Right kidney (tissue), 1 donor: Measurements from ENCODE around the gene NGFR.

Experiments
- DNase-seq: peaks from one replicate; pipeline ENCODE4 v3.0.0-alpha.2; 2016

NGFR gene

GRCh38 chr17:49518346-49519078 lies 23.4 kb downstream of the NGFR start:
- DNase-seq: no peak

GRCh38 chr17:49519781-49520180 lies 24.7 kb downstream of the NGFR start:
- DNase-seq: no peak

- no peak for DNase-seq
These were observed 25.4 kb downstream of the NGFR start for GRCh38 chr17:49520386-49521087.

GRCh38 chr17:49521088-49521450 lies 26.0 kb downstream of the NGFR start:
- no peak for DNase-seq

- no peak for DNase-seq
These were observed 26.6 kb downstream of the NGFR start for GRCh38 chr17:49521471-49522356.

- DNase-seq: no peak
These were observed 27.3 kb downstream of the NGFR start for GRCh38 chr17:49522357-49522890.

- DNase-seq: no peak
These were observed 28.1 kb downstream of the NGFR start for GRCh38 chr17:49523196-49523595.

GRCh38 chr17:49523706-49524472 lies 28.8 kb downstream of the NGFR start:
- no peak for DNase-seq

GRCh38 chr17:49524473-49525359 lies 29.6 kb downstream of the NGFR start:
- no peak for DNase-seq

GRCh38 chr17:49525831-49526741 lies 31.0 kb downstream of the NGFR start:
- no peak for DNase-seq

- no peak for DNase-seq
These were observed 33.0 kb downstream of the NGFR start for GRCh38 chr17:49527927-49528651.

- DNase-seq: no peak
These were observed 33.9 kb downstream of the NGFR start for GRCh38 chr17:49528966-49529365.

- no peak for DNase-seq
These were observed 35.0 kb downstream of the NGFR start for GRCh38 chr17:49530118-49530517.

- DNase-seq: no peak
These were observed 48.8 kb downstream of the NGFR start for GRCh38 chr17:49543860-49544259.

GRCh38 chr17:49545007-49545660 lies 50.0 kb downstream of the NGFR start:
- DNase-seq: no peak

- no peak for DNase-seq
These were observed 50.9 kb downstream of the NGFR start for GRCh38 chr17:49545806-49546545.
